Activated B cell treated with CpG ODN at 0.5 μM for 24 hours (primary cell): Measurements from ENCODE around the gene CAMKK1. TPM values are rescaled to one million over a fixed set of nuclear protein-coding genes. Genes with fewer than 3 reads are reported as not detected.

Experiments used
- ATAC-seq: fragments of 200-7000 bp; cut with Tn5 transposase; one replicate; pipeline ENCODE4 v1.10.0; 2021; ENCODE audit warnings: low read depth, mild to moderate bottlenecking, moderate library complexity
- CTCF ChIA-PET: fragments of 350-600 bp; sonication (Branson Sonifier 250); formaldehyde crosslinking; loops from one replicate; lab custom pipeline; 2021; ENCODE audit warnings: antibody characterized with exemption; lab: Charles Lee
- POLR2A ChIA-PET: fragments of 350-600 bp; sonication (Branson Sonifier 250); formaldehyde crosslinking; loops from one replicate; lab custom pipeline; 2021; ENCODE audit warnings: antibody characterized with exemption; lab: Charles Lee
- DNase-seq: peaks from one replicate; pipeline ENCODE4 v3.0.0; 2022
- H3K27ac Mint-ChIP-seq: one replicate; pipeline ENCODE4 v1.8.0; 2020; ENCODE audit warnings: mixed read lengths
- H3K27me3 Mint-ChIP-seq: one replicate; pipeline ENCODE4 v1.8.0; 2021; ENCODE audit warnings: mixed read lengths
- H3K36me3 Mint-ChIP-seq: one replicate; pipeline ENCODE4 v1.8.0; 2021; ENCODE audit warnings: low read depth, mixed read lengths
- H3K4me1 Mint-ChIP-seq: one replicate; pipeline ENCODE4 v1.8.0; 2021; ENCODE audit warnings: mixed read lengths
- H3K4me3 Mint-ChIP-seq: one replicate; pipeline ENCODE4 v1.8.0; 2020; ENCODE audit warnings: mild to moderate bottlenecking, mixed read lengths
- H3K9me3 Mint-ChIP-seq: one replicate; pipeline ENCODE4 v1.8.0; 2020; ENCODE audit warnings: mixed read lengths
- intact Hi-C: fragments of 100-400 bp; cut with micrococcal nuclease; formaldehyde crosslinking; loops from one replicate; pipeline ENCODE4 v1.15.1; 2024
- total RNA-seq: library from RNA; stranded (reverse); gene quantifications from 2 replicates; pipeline ENCODE4 v1.2.3, GENCODE V29; 2022
- TF ChIP-seq, protein P1 (sequence below): fragments of 200-600 bp; IDR thresholded peaks from one replicate; pipeline ENCODE4 v1.8.0; 2022; ENCODE audit warnings: antibody characterized with exemption, mild to moderate bottlenecking

The CAMKK1 gene
- total RNA-seq, 1 donor from 2014 or later: 6.1 TPM

DNA sequence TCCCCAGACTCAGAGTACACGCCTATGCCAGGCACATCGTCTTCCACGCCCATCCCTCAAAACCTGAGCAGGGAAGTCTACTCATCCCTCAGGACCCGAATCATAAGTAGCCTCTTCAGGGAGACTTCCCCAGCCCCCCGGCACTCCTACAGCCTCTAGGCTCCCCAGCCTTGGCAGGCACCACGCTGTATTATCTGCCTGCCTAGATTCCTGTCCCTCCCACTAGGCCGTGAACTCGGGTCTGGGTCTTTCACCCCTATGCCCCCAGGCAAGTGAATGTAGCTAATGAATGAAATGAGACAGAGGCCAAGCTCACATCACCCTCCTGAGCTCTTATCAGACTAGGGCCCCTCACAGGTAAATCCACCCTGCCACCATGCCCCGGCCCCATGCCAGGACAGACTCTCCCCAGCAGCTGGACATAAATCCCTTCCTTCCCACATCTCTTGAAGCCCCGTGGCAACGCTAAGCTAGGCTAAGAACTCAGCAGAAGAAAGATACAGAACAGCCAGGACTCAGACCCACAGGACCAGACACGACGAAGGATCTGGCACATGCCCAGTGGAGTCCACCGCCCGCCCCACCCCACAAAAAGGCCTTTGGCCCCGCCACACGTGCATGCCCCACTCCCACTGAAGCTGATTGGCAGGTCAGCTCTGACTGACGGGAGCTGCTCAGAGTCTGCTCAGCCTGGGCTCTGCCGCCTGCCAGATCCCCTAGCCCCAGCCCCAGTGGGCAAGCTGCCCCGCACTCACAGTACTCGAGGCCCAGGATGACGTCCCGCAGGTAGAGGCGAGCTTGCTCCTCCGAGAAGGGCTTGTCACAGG is 13.0 kb downstream of the CAMKK1 start:
- DNase-seq (no peak), ATAC-seq (no peak)
- intact Hi-C loops: no loop called here
- peaks cover 13% of the 10 kb centered on the region for H3K36me3 Mint-ChIP-seq
- CTCF ChIA-PET: no interaction called here
- H3K9me3 Mint-ChIP-seq: no peaks in the 10 kb centered on the region
- no peaks in the 10 kb centered on the region for H3K4me1 Mint-ChIP-seq
- TF ChIP-seq, protein P1, sequence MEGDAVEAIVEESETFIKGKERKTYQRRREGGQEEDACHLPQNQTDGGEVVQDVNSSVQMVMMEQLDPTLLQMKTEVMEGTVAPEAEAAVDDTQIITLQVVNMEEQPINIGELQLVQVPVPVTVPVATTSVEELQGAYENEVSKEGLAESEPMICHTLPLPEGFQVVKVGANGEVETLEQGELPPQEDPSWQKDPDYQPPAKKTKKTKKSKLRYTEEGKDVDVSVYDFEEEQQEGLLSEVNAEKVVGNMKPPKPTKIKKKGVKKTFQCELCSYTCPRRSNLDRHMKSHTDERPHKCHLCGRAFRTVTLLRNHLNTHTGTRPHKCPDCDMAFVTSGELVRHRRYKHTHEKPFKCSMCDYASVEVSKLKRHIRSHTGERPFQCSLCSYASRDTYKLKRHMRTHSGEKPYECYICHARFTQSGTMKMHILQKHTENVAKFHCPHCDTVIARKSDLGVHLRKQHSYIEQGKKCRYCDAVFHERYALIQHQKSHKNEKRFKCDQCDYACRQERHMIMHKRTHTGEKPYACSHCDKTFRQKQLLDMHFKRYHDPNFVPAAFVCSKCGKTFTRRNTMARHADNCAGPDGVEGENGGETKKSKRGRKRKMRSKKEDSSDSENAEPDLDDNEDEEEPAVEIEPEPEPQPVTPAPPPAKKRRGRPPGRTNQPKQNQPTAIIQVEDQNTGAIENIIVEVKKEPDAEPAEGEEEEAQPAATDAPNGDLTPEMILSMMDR: no peak
- no peak overlapping the region for H3K27ac Mint-ChIP-seq
- POLR2A ChIA-PET: interaction anchor here (1.1 to 1.4 kb wide), 3 partner anchors 10 to 34 kb away, joined by 3 to 4 read pairs (median 4); partner anchors contain the start of gene NCBP3
- no peak overlapping the region for H3K4me3 Mint-ChIP-seq
- H3K27me3 Mint-ChIP-seq: no peaks in the 10 kb centered on the region

DNA sequence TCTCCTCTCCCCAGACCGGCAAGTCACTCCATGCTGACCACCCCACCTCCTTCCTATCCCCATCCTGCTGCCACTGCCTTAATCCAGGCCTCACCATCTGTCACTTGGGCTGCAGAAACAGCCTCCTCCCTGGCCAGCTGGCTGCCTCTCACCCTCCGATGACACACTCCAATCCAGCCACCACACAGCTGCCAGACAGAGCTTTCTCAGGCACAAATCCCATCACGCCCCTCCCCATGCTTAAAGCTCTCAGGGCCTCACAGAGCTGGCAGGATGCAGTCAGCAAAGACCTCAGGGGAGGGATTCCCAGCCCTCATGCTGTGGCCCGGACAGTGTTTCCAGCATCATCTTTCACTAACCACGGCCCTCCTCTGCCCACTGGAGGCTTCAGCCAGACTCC is 13.7 kb downstream of the CAMKK1 start:
- Mint-ChIP-seq H3K27ac (no peak overlapping the region), H3K27me3 (no peaks in the 10 kb centered on the region), H3K4me1 (no peaks in the 10 kb centered on the region), H3K9me3 (no peaks in the 10 kb centered on the region), H3K4me3 (no peak overlapping the region), H3K36me3 (peaks cover 13% of the 10 kb centered on the region)
- ChIA-PET CTCF (no interaction called here), POLR2A (interaction anchor here (1.1 to 1.4 kb wide), 3 partner anchors 11 to 34 kb away, joined by 3 to 4 read pairs (median 4); partner anchors contain the start of gene NCBP3)
- TF ChIP-seq, protein P1: no peak
- intact Hi-C loops: no loop called here
- DNase-seq: no peak
- no peak for ATAC-seq

DNA sequence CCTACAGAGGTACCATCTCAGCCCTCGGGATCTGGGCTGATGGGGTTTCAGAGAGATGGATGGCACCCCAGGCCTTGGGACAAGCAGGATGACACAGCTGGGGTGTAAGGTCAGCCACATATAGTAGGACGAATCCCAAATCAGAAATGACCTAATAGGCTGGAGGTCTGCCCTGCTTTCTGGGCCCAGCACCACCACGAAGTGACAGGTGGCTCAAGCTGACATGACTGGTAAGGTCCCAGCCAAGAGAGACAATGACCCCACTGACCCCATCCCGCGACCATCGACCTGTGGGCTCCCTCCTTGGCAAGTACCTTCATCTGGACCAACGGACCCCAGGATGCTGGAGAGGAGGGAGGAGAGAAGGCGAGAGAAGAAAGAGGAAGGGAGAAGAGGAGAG is 15.6 kb downstream of the CAMKK1 start:
- H3K9me3 Mint-ChIP-seq: no peaks in the 10 kb centered on the region
- POLR2A ChIA-PET: no interaction called here
- ATAC-seq: no peak
- TF ChIP-seq, protein P1: no peak
- no peaks in the 10 kb centered on the region for H3K4me1 Mint-ChIP-seq
- no peaks in the 10 kb centered on the region for H3K27me3 Mint-ChIP-seq
- intact Hi-C loops: no loop called here
- H3K36me3 Mint-ChIP-seq: peaks cover 20% of the 10 kb centered on the region
- H3K4me3 Mint-ChIP-seq: no peak overlapping the region
- CTCF ChIA-PET: interaction anchor here (1.4 kb wide), 1 partner anchor 127 kb away, joined by 3 read pairs; no protein-coding TSS in a partner anchor
- no peak for DNase-seq
- H3K27ac Mint-ChIP-seq: no peak overlapping the region

DNA sequence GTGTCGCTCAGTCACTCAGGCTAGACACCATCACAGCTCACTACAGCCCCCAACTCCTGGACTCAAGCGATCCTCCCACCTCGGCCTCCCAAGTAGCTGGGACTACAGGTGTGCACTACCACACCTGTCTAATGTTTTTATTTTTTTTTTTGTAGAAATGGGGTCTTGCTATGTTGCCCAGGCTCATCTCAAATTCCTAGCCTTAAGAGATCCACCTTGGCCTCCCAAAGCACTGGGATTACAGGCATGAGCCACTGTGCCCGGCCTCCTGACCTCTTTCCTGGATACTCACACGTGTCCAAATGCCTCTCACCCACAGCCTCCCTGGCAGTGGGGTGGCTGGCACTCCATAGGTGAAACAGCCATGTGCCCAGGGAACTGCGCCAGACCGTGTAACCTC is 17.5 kb downstream of the CAMKK1 start:
- ChIA-PET CTCF (no interaction called here), POLR2A (no interaction called here)
- no peak for ATAC-seq
- TF ChIP-seq, protein P1: no peak
- H3K27ac Mint-ChIP-seq: no peak overlapping the region
- H3K9me3 Mint-ChIP-seq: no peaks in the 10 kb centered on the region
- H3K4me1 Mint-ChIP-seq: peaks cover 5% of the 10 kb centered on the region
- H3K27me3 Mint-ChIP-seq: no peaks in the 10 kb centered on the region
- no peak overlapping the region for H3K4me3 Mint-ChIP-seq
- intact Hi-C loops: no loop called here
- H3K36me3 Mint-ChIP-seq: peaks cover 20% of the 10 kb centered on the region
- DNase-seq: no peak

DNA sequence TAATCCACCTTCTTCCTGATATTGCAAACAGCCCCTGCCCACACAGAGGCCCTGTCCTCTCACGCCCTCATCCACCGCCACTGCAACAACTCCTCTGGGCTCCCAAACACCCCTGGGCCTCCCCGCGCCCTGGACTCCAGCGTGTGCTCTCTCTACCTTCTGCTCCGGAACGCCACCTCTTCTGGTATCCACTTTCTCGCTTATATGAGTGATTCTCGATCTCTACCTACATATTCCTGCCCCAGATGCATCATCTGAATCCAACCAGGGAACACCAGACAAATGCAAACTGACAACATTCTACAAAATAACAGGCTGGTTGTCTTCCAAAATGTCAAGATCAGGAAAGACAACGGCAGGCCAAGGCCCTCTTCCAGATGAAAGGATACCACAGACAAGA is 19.0 kb downstream of the CAMKK1 start:
- Mint-ChIP-seq H3K27ac (no peak overlapping the region), H3K4me1 (peaks cover 5% of the 10 kb centered on the region), H3K4me3 (no peak overlapping the region), H3K36me3 (peaks cover 22% of the 10 kb centered on the region), H3K9me3 (no peaks in the 10 kb centered on the region), H3K27me3 (no peaks in the 10 kb centered on the region)
- DNase-seq (no peak), ATAC-seq (no peak)
- intact Hi-C loops: no loop called here
- TF ChIP-seq, protein P1: no peak
- CTCF ChIA-PET: no interaction called here
- POLR2A ChIA-PET: no interaction called here
